ENCODE measurements around the gene RSAD1. TPM values are rescaled to one million over a fixed set of nuclear protein-coding genes. Genes with fewer than 3 reads are reported as not detected.

The RSAD1 gene
- total and polyA plus RNA-seq, 9 donors = 23.9 to 42.0 (median 33.7) TPM

GRCh38 chr17:50465635-50466034 is 13.0 kb upstream of the RSAD1 start:
- no peak for DNase-seq
- peaks cover 3% of the 10 kb centered on the region for H3K36me3 ChIP-seq (ENCODE audit: control insufficient read depth, insufficient read depth, low read length)
- WGBS (ENCODE audit: insufficient coverage) = 89% methylated on average over 8 of the region's 9 CpGs
- no peak overlapping the region for H3K27ac ChIP-seq (ENCODE audit: low read length)
- peaks cover 37% of the 10 kb centered on the region for H3K4me1 ChIP-seq (ENCODE audit: control insufficient read depth, insufficient read depth, low read length)
- H3K27me3 ChIP-seq (ENCODE audit: control insufficient read depth, insufficient read depth, low read length) = peaks cover 32% of the 10 kb centered on the region
- H3K4me3 ChIP-seq (ENCODE audit: low read length) = no peak overlapping the region
- H3K9me3 ChIP-seq (replicated peaks; ENCODE audit: control insufficient read depth, low read depth, low read length) = no peaks in the 10 kb centered on the region

- 89% methylated on average over 6 of the region's 9 CpGs for WGBS (ENCODE audit: insufficient coverage)
- peaks cover 3% of the 10 kb centered on the region for H3K36me3 ChIP-seq (ENCODE audit: control insufficient read depth, insufficient read depth, low read length)
- no peak overlapping the region for H3K4me3 ChIP-seq (ENCODE audit: low read length)
- peaks cover 43% of the 10 kb centered on the region for H3K4me1 ChIP-seq (ENCODE audit: control insufficient read depth, insufficient read depth, low read length)
- DNase-seq = no peak
- H3K9me3 ChIP-seq (replicated peaks; ENCODE audit: control insufficient read depth, low read depth, low read length) = no peaks in the 10 kb centered on the region
- H3K27me3 ChIP-seq (ENCODE audit: control insufficient read depth, insufficient read depth, low read length) = peaks cover 32% of the 10 kb centered on the region
- no peak overlapping the region for H3K27ac ChIP-seq (ENCODE audit: low read length)
Observed at GRCh38 chr17:50466371-50467113, 12.1 kb upstream of the RSAD1 start.

- Histone ChIP-seq H3K4me1 (ENCODE audit: control insufficient read depth, insufficient read depth, low read length) (peaks cover 49% of the 10 kb centered on the region), H3K4me3 (ENCODE audit: low read length) (no peak overlapping the region), H3K27me3 (ENCODE audit: control insufficient read depth, insufficient read depth, low read length) (peaks cover 32% of the 10 kb centered on the region), H3K36me3 (ENCODE audit: control insufficient read depth, insufficient read depth, low read length) (peaks cover 3% of the 10 kb centered on the region), H3K27ac (ENCODE audit: low read length) (no peak overlapping the region), H3K9me3 (replicated peaks; ENCODE audit: control insufficient read depth, low read depth, low read length) (no peaks in the 10 kb centered on the region)
- DNase-seq = no peak
- 75% methylated on average over 6 of the region's 7 CpGs for WGBS (ENCODE audit: insufficient coverage)
Observed at GRCh38 chr17:50467114-50467854, 11.4 kb upstream of the RSAD1 start.

GRCh38 chr17:50467855-50468303 is 10.8 kb upstream of the RSAD1 start:
- no peak for DNase-seq
- H3K27me3 ChIP-seq (ENCODE audit: control insufficient read depth, insufficient read depth, low read length) = peaks cover 32% of the 10 kb centered on the region
- H3K4me1 ChIP-seq (ENCODE audit: control insufficient read depth, insufficient read depth, low read length) = peaks cover 49% of the 10 kb centered on the region
- no peaks in the 10 kb centered on the region for H3K9me3 ChIP-seq (replicated peaks; ENCODE audit: control insufficient read depth, low read depth, low read length)
- H3K27ac ChIP-seq (ENCODE audit: low read length) = no peak overlapping the region
- 67% methylated on average over 13 of the region's 13 CpGs for WGBS (ENCODE audit: insufficient coverage)
- no peak overlapping the region for H3K4me3 ChIP-seq (ENCODE audit: low read length)
- H3K36me3 ChIP-seq (ENCODE audit: control insufficient read depth, insufficient read depth, low read length) = no peaks in the 10 kb centered on the region

GRCh38 chr17:50468304-50469207 is 10.1 kb upstream of the RSAD1 start, which contains the start of gene CHAD:
Gene CHAD (minus strand): TSS chr17:50468880. CDS start chr17:50468813, 67 bp downstream.
- peak; percentile 61 for DNase-seq

GRCh38 chr17:50469208-50469605 is 9.5 kb upstream of the RSAD1 start:
- peak overlapping the region; percentile 35 for H3K27ac ChIP-seq (ENCODE audit: low read length)
- H3K4me1 ChIP-seq (ENCODE audit: control insufficient read depth, insufficient read depth, low read length) = peaks cover 55% of the 10 kb centered on the region

More at GRCh38 chr17:50468304-50469207, 10.1 kb upstream of the RSAD1 start, which contains the start of gene CHAD:
- no peaks in the 10 kb centered on the region for H3K9me3 ChIP-seq (replicated peaks; ENCODE audit: control insufficient read depth, low read depth, low read length)
- H3K27ac ChIP-seq (ENCODE audit: low read length) = peak within 1 kb of the TSS; percentile 35
- H3K4me3 ChIP-seq (ENCODE audit: low read length) = peak within 1 kb of the TSS; percentile 45
- H3K4me1 ChIP-seq (ENCODE audit: control insufficient read depth, insufficient read depth, low read length) = peaks cover 51% of the 10 kb centered on the region
- WGBS (ENCODE audit: insufficient coverage) = 18% methylated on average over 70 of the region's 71 CpGs
- H3K36me3 ChIP-seq (ENCODE audit: control insufficient read depth, insufficient read depth, low read length) = no peaks in the 10 kb centered on the region
- peaks cover 32% of the 10 kb centered on the region for H3K27me3 ChIP-seq (ENCODE audit: control insufficient read depth, insufficient read depth, low read length)

GRCh38 chr17:50469671-50470305 is 8.9 kb upstream of the RSAD1 start:
- Histone ChIP-seq H3K36me3 (ENCODE audit: control insufficient read depth, insufficient read depth, low read length) (peaks cover 5% of the 10 kb centered on the region), H3K4me3 (ENCODE audit: low read length) (peak overlapping the region; percentile 45), H3K27ac (ENCODE audit: low read length) (peak overlapping the region; percentile 67), H3K9me3 (replicated peaks; ENCODE audit: control insufficient read depth, low read depth, low read length) (no peaks in the 10 kb centered on the region), H3K4me1 (ENCODE audit: control insufficient read depth, insufficient read depth, low read length) (peaks cover 55% of the 10 kb centered on the region), H3K27me3 (ENCODE audit: control insufficient read depth, insufficient read depth, low read length) (peaks cover 32% of the 10 kb centered on the region)
- DNase-seq = no peak
- WGBS (ENCODE audit: insufficient coverage) = 54% methylated on average over 8 of the region's 19 CpGs

More at GRCh38 chr17:50469208-50469605, 9.5 kb upstream of the RSAD1 start:
- Histone ChIP-seq H3K9me3 (replicated peaks; ENCODE audit: control insufficient read depth, low read depth, low read length) (no peaks in the 10 kb centered on the region), H3K36me3 (ENCODE audit: control insufficient read depth, insufficient read depth, low read length) (peaks cover 4% of the 10 kb centered on the region), H3K4me3 (ENCODE audit: low read length) (peak overlapping the region; percentile 45), H3K27me3 (ENCODE audit: control insufficient read depth, insufficient read depth, low read length) (peaks cover 32% of the 10 kb centered on the region)
- WGBS (ENCODE audit: insufficient coverage) = 0% methylated on average over 27 of the region's 37 CpGs
- peak; percentile 52 for DNase-seq

- Histone ChIP-seq H3K4me1 (ENCODE audit: control insufficient read depth, insufficient read depth, low read length) (peaks cover 55% of the 10 kb centered on the region), H3K9me3 (replicated peaks; ENCODE audit: control insufficient read depth, low read depth, low read length) (no peaks in the 10 kb centered on the region), H3K36me3 (ENCODE audit: control insufficient read depth, insufficient read depth, low read length) (peaks cover 8% of the 10 kb centered on the region), H3K27me3 (ENCODE audit: control insufficient read depth, insufficient read depth, low read length) (peaks cover 32% of the 10 kb centered on the region), H3K27ac (ENCODE audit: low read length) (peak overlapping the region; percentile 77), H3K4me3 (ENCODE audit: low read length) (no peak overlapping the region)
- WGBS (ENCODE audit: insufficient coverage) = 58% methylated on average over 6 of the region's 6 CpGs
- DNase-seq = peak; percentile 82
Observed at GRCh38 chr17:50470426-50470825, 8.2 kb upstream of the RSAD1 start.

Measured in muscle of leg (tissue), 11 donors.